Smooth muscle cell (in vitro differentiated cells): ENCODE results near the gene TTC33. TPM values are rescaled to one million over a fixed set of nuclear protein-coding genes. Genes with fewer than 3 reads are reported as not detected.

Experiments
- DNase-seq: peaks from one replicate; lab custom pipeline; 2025; ENCODE audit not compliant: unreplicated experiment; lab: John Stamatoyannopoulos, UW
- H2AFZ ChIP-seq: fragments of 200-600 bp; sonication (generic); 2 replicates; pipeline ENCODE4 v1.6.0; 2016; ENCODE audit warnings: antibody characterized with exemption, low read depth, mild to moderate bottlenecking
- H3F3A ChIP-seq: fragments of 200-600 bp; sonication (generic); 2 replicates; pipeline ENCODE4 v1.6.0; 2017; ENCODE audit warnings: antibody characterized with exemption, low read depth
- H3K27ac ChIP-seq: fragments of 200-600 bp; sonication (generic); 2 replicates; pipeline ENCODE4 v1.5.1; 2016; ENCODE audit warnings: low read depth, mild to moderate bottlenecking
- H3K27me3 ChIP-seq: fragments of 200-600 bp; sonication (generic); 2 replicates; pipeline ENCODE4 v1.6.1; 2016; ENCODE audit warnings: low read depth, mild to moderate bottlenecking
- H3K36me3 ChIP-seq: fragments of 200-600 bp; sonication (generic); 2 replicates; pipeline ENCODE4 v1.5.1; 2016; ENCODE audit warnings: low read depth
- H3K4me1 ChIP-seq: fragments of 200-600 bp; sonication (generic); 2 replicates; pipeline ENCODE4 v1.5.1; 2016; ENCODE audit warnings: low read depth
- H3K4me2 ChIP-seq: fragments of 200-600 bp; sonication (generic); 2 replicates; pipeline ENCODE4 v1.6.0; 2016; ENCODE audit warnings: mild to moderate bottlenecking
- H3K4me3 ChIP-seq: fragments of 200-600 bp; sonication (generic); 2 replicates; pipeline ENCODE4 v1.5.1; 2016; ENCODE audit warnings: mild to moderate bottlenecking
- H3K79me2 ChIP-seq: fragments of 200-600 bp; sonication (generic); 2 replicates; pipeline ENCODE4 v1.6.0; 2016; ENCODE audit warnings: low read depth, mild to moderate bottlenecking
- H3K9ac ChIP-seq: fragments of 200-600 bp; sonication (generic); 2 replicates; pipeline ENCODE4 v1.6.0; 2016; ENCODE audit warnings: low read depth
- H3K9me3 ChIP-seq: fragments of 200-600 bp; sonication (generic); replicated peaks from 2 replicates; pipeline ENCODE4 v1.5.1; 2016; ENCODE audit warnings: low read depth
- H4K20me1 ChIP-seq: fragments of 200-600 bp; sonication (generic); 2 replicates; pipeline ENCODE4 v1.6.0; 2016; ENCODE audit warnings: low read depth
- WGBS: methylation state at CpG from one replicate; pipeline ENCODE4 v1.1.7; 2016; ENCODE audit warnings: low lambda C conversion rate; 5-methylcytosine and 5-hydroxymethylcytosine counted together
- polyA plus RNA-seq: library from polyadenylated mRNA; unstranded; fragments of >200 nt; fragmentation: Nextera tagmentation; extraction: Ambion mirVana; gene quantifications from 2 replicates; pipeline ENCODE4 v1.2.1, GENCODE V29; 2016
- total RNA-seq: library from RNA; depleted of rRNA; stranded (reverse); fragments of >200 nt; gene quantifications from 2 replicates; pipeline ENCODE4 v1.2.3, GENCODE V29; 2014
- TF ChIP-seq, protein P1 (sequence below): fragments of 200-600 bp; sonication (generic); IDR thresholded peaks from 2 replicates; pipeline ENCODE4 v1.5.1; 2017; ENCODE audit warnings: borderline replicate concordance, mild to moderate bottlenecking, antibody characterized with exemption; ENCODE audit not compliant: insufficient read depth, poor library complexity, severe bottlenecking

TTC33 gene
- total and polyA plus RNA-seq, 2 experiments from 2014 or later: 13.1 to 22.1 TPM

DNA sequence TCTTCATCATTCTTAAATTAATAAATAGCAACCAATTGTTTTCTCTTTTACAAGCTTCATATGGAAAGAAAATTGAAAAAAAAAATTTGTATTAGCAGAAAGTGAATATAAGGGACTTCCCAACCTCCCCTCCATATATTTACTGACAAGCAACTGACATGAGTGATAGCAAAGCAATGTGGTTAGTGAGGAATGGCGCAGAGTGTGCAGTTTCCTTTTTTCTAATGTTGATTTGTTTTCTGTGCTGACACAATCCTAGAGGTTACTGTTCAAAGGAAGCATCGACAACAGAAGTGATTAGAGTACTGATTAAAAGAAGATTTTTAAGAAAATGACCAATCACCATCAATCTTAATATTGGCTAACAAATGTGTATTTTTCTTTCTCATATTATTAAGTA is 77.7 kb downstream of the TTC33 start:
- TF ChIP-seq, protein P1, sequence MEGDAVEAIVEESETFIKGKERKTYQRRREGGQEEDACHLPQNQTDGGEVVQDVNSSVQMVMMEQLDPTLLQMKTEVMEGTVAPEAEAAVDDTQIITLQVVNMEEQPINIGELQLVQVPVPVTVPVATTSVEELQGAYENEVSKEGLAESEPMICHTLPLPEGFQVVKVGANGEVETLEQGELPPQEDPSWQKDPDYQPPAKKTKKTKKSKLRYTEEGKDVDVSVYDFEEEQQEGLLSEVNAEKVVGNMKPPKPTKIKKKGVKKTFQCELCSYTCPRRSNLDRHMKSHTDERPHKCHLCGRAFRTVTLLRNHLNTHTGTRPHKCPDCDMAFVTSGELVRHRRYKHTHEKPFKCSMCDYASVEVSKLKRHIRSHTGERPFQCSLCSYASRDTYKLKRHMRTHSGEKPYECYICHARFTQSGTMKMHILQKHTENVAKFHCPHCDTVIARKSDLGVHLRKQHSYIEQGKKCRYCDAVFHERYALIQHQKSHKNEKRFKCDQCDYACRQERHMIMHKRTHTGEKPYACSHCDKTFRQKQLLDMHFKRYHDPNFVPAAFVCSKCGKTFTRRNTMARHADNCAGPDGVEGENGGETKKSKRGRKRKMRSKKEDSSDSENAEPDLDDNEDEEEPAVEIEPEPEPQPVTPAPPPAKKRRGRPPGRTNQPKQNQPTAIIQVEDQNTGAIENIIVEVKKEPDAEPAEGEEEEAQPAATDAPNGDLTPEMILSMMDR: no peak
- peaks cover 18% of the 10 kb centered on the region for H3K4me1 ChIP-seq
- no peak overlapping the region for H3K27ac ChIP-seq
- WGBS: 75% methylated on average over 2 of the region's 2 CpGs
- H3K9me3 ChIP-seq: no peaks in the 10 kb centered on the region
- H3K79me2 ChIP-seq: no peaks in the 10 kb centered on the region
- no peaks in the 10 kb centered on the region for H3K36me3 ChIP-seq
- no peak overlapping the region for H3K4me2 ChIP-seq
- no peak for DNase-seq
- H3K4me3 ChIP-seq: no peak overlapping the region
- H3F3A ChIP-seq: no peaks in the 10 kb centered on the region
- H3K27me3 ChIP-seq: peaks cover 63% of the 10 kb centered on the region
- H3K9ac ChIP-seq: no peak overlapping the region
- no peak overlapping the region for H2AFZ ChIP-seq
- H4K20me1 ChIP-seq: no peaks in the 10 kb centered on the region

DNA sequence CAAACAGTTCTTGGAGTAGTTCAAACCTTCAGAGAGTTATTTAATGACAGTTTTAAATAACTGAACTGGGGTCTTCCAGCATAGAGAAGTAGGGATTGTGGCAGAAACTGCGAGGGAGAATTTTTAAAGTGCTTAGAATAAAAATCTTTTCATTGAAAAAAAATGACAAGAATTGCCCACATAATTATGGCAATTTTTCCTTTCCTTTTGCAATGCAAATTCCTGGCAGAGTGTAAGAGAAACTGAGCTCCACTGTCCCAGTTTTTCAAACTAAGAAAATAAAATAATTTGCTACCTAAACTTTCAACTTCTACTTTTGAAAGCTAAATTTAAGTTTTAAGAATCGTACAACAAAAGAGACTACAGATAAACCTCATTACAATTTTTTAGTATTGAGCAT is 78.3 kb downstream of the TTC33 start:
- peaks cover 18% of the 10 kb centered on the region for H3K4me1 ChIP-seq
- no peaks in the 10 kb centered on the region for H3F3A ChIP-seq
- DNase-seq: no peak
- H3K9ac ChIP-seq: no peak overlapping the region
- TF ChIP-seq, protein P1: no peak
- no peaks in the 10 kb centered on the region for H3K36me3 ChIP-seq
- H3K4me2 ChIP-seq: no peak overlapping the region
- H3K27me3 ChIP-seq: peaks cover 63% of the 10 kb centered on the region
- H3K4me3 ChIP-seq: no peak overlapping the region
- WGBS: 85% methylated on average over 2 of the region's 2 CpGs
- no peak overlapping the region for H2AFZ ChIP-seq
- no peaks in the 10 kb centered on the region for H4K20me1 ChIP-seq
- no peak overlapping the region for H3K27ac ChIP-seq
- no peaks in the 10 kb centered on the region for H3K79me2 ChIP-seq
- no peaks in the 10 kb centered on the region for H3K9me3 ChIP-seq

DNA sequence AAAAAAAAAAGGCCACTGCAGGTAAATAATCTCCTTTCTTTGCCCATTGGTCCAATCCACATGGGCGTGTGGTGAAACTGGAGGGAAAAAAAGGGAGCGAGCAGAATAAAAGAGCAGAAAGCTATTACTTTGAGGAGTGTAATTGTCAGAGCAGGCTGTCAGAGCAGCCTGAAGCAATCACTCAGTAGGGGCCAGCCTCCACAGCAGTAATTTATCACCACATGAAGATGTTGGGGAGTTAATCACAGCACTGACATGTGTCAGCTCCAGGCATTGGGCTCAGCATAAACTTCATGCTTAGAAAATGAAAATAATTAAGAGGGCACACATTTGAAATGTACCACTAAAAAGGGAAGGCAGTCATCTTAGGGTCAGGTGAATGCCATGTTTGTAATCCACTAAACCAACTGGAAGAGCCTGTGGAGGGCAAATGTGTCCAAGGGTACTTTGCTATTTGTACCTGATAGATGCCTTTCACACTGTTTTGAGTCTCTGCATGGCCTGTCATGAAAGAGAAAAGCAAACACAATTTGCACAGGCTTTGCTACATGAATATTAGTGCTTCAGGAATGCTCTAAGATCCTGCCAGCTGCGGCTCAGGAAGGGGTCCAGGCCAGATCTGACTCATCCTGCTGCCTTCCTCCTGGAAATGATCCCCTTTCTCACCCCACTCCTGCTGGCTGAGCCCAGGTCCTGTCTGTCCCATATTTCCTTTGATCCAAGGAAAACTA is 79.0 kb downstream of the TTC33 start:
- H3K4me1 ChIP-seq: peaks cover 18% of the 10 kb centered on the region
- no peaks in the 10 kb centered on the region for H3K9me3 ChIP-seq
- no peak overlapping the region for H3K4me3 ChIP-seq
- H3K9ac ChIP-seq: no peak overlapping the region
- H3F3A ChIP-seq: no peaks in the 10 kb centered on the region
- no peak for DNase-seq
- no peak overlapping the region for H3K27ac ChIP-seq
- H3K36me3 ChIP-seq: no peaks in the 10 kb centered on the region
- no peak overlapping the region for H3K4me2 ChIP-seq
- H3K79me2 ChIP-seq: no peaks in the 10 kb centered on the region
- H2AFZ ChIP-seq: no peak overlapping the region
- WGBS: 49% methylated on average over 3 of the region's 3 CpGs
- no peaks in the 10 kb centered on the region for H4K20me1 ChIP-seq
- peaks cover 63% of the 10 kb centered on the region for H3K27me3 ChIP-seq
- TF ChIP-seq, protein P1: no peak
